GM19452 (cell line): Measurements from ENCODE around the gene EIF1AD.
"Not testable (repeated sequence)": the region's sequence is repeated elsewhere in the genome, so short reads cannot be mapped to it uniquely, and the experiment has no call there.

Source experiments
- ATAC-seq: cut with Tn5 transposase; IDR thresholded peaks from one replicate; pipeline ENCODE4 v1.9.1; 2021; ENCODE audit not compliant: unreplicated experiment

The EIF1AD gene

GRCh38 chr11:66022401-66023185 lies 20.6 kb upstream of the EIF1AD start:
- ATAC-seq = no peak

- ATAC-seq = no peak
These were observed 18.8 kb upstream of the EIF1AD start for GRCh38 chr11:66020618-66021357.

DNA sequence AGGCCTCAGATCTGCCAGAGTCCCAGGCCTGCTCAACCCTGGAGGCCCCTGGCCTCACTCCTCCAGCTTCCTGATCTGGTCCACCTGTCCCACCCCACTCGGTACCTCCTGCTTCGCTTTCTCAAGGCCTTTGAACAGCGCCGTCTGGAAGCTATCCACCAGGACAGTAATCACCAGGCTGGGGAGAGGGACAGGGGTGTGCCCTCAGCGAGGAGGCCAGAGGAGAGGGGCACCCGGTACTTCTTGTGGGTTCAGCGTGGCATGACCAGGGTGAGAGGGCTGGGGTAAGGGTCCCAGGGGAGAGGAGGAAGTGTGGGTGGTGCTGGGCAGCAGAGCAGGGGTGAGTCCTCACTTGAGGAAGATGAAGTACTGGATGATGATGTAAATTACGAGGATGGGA lies 18.3 kb upstream of the EIF1AD start:
- ATAC-seq = no peak

DNA sequence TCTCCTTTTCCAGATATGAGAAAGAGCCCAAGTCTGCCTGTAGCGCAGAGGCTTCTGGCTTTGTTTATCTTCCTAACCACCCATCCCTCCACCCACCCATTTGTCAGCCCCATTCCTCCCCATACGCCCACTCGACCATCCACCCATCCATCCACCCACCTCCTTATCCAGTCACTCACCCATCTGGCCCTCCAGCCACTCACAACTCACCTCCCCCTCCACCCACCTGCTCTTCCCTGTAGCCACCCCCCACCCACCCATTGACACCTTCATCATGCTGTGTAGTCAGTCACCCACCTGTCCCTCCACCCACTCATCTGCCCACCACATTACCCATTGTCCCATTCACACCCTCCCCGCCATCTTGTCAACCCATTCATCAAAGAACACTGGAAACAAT lies 15.4 kb upstream of the EIF1AD start:
- ATAC-seq = no peak

- ATAC-seq = no peak
These were observed 14.8 kb upstream of the EIF1AD start for GRCh38 chr11:66016793-66017177.

GRCh38 chr11:66015936-66016792 lies 14.2 kb upstream of the EIF1AD start:
- ATAC-seq = no peak

- no peak for ATAC-seq
These were observed 13.5 kb upstream of the EIF1AD start for GRCh38 chr11:66015454-66015881.

DNA sequence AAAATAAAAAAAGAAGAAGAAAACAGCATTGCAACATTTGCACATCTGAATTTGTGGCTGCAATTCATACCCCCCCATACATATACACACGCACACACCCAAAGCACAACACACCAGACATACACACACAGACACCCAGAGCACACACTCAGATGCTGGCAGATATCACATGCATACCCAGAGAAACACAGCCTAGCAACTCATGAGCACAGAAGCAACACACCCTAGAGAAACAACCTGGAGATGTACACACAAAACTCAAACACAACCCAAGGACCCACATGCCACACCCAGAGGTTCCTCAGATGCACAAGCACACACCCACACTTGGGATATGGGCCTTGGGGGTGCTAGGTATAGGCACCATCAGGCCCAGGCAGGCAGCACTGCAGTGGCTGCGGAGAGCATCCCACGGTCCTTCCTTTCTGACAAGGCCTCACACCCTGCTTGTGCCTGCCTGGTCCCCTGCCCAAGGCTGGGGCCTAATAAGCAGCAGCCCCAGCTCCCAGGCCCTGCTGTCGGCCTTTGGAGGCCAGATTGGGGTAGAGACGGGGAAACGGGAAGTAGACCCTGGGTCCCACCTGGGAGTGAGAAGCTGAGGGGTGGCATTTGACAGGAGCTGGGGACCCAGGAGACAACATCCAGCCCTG lies 13.0 kb upstream of the EIF1AD start:
- no peak for ATAC-seq

DNA sequence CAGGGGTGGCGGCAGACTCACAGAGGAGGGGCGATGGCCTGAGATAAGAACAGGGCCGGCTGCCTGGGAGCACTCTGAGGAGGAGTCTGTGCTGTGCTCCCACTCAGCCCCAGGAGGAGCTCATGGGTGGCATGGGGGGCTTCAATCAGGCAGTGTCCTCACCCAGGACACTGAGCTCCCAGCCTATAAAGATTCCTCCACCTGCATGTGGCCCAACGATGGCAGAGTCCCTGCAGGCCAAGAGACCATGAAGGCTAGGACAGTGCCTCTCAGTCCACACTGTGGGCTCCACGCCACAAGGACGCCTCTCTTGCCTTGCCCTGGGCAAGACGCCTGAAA lies 11.8 kb upstream of the EIF1AD start:
- ATAC-seq = no peak

DNA sequence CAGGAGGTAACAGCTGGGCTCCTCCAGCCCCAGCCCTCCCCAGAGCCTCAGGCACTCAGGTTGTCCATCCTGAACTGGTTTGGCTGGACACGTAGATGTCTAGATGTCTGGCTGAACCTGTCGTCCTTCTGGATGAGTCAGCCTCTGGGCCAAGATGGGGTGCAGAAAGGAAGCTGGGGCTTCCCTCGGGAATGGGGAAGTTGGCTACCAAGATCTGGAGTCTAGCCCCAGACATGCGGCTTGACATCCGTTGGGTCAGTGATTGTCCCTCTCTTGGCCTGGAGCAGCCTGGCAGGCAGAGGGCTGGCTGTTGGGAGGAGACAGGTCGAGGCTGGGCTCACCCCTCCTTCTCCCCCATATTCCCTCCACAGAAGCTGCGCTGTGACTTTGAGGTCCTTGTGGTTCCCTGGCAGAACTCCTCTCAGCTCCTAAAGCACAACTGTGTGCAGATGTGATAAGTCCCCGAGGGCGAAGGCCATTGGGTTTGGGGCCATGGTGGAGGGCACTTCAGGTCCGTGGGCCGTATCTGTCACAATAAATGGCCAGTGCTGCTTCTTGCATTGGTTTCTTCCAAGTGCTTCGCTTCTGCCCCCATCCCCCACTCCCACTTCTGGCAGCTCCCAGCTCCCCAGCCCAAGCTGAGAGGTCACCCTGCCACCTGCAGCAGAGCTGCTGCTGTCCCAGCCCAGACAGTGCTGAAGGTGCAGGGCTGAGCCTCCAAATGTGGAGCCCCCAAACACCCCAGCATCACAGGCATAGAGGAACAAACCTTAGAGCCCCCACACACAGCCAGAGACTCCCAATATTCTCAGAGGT lies 11.2 kb upstream of the EIF1AD start:
- no peak for ATAC-seq

DNA sequence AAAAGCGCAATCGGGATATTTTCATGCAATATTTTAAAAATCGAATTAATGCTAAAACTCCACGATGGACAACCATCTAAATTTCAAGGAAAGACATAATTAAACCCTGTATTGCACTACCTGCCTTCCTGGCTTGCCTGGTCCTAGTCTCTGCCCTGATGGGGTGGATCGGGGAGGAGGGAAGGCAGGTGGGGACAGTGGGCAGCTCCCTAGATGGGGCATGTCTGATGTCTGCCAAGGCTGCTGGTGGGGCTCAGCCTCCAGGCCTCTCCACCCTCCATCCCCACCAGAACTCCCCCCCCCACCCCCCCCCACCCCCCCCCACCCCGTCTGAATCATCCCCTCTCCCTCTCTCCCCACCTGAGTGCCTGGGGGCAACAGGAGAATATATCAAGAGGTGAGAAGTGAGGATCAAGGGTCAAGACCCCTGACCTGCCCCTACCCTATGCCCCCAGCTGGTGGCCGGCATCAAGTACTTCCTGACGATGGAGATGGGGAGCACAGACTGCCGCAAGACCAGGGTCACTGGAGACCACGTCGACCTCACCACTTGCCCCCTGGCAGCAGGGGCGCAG lies 10.5 kb upstream of the EIF1AD start:
- no peak for ATAC-seq

GRCh38 chr11:66011785-66012303 lies 9.9 kb upstream of the EIF1AD start, which contains the start of gene CST6:
CST6 (plus strand) TSS chr11:66012008; CDS start chr11:66012045, 37 bp downstream.
- no peak for ATAC-seq

- no peak for ATAC-seq
These were observed 9.4 kb upstream of the EIF1AD start for GRCh38 chr11:66011239-66011784.

DNA sequence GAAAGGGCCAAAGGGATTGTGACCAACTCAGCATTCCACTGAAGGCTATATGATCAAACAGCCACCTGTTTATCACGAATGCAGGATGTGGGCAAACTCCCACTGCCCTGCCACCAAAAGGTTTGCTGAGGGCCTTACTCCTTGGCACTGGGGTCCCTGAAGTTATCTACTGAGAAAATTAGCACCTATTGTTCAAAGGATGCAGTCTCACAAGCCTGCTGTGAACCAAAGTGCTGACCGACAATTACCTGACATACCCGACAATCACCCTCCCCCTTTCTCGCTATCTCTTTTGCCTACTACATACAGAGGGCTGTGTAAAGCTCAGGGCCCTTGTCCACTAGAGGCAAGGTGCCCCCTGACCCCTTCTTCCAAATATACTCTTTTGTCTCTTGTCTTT lies 8.1 kb upstream of the EIF1AD start:
- ATAC-seq = not testable (repeated sequence)

DNA sequence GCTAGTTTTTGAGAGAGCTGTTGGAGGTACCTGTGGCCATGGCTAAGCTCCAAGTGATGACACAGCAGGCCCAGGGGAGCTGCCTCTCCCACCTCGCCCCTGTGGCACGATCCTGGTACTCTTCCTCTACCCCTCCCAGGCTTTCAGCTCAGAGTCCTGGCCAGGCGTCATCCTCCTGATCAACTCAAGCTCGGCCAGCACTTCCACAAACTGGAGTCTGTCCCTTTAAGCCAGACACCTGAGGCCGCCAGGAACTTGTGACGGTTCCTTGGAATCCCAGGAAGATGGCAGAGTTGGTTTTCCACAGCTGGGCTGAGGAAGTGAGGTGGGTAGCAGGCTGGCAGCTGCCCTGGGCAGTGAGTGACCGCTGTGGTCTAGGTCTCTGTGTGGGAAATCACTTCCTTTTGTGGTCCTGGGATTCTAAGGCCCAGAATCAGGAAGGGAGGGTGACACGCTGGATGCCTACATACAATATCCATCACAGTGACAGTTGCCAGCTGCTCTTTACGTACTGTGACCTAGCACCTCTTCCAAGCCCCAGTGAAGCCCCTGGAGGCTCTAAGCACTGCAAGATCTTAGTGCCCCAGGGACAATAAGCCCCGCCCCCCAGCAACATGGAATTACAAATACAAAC lies 6.6 kb upstream of the EIF1AD start:
- ATAC-seq = no peak

DNA sequence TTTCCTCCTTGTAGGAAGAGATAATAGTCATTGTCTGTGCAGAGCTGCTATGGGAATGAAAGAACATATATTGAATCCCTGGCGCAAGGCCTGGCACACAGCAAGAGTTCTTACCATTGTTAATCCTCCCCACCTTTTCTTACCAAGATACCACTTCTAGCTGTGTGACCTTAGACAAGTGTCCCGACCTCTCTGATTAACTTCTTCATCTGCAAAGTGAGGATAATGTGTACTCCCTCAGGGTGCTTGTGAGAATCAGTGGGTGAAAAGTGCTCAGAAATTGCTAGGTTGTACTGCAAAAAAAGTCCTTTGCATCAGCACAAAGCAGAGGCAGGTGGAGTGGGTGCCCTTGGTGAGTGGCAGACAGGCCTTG lies 6.1 kb upstream of the EIF1AD start:
- no peak for ATAC-seq

DNA sequence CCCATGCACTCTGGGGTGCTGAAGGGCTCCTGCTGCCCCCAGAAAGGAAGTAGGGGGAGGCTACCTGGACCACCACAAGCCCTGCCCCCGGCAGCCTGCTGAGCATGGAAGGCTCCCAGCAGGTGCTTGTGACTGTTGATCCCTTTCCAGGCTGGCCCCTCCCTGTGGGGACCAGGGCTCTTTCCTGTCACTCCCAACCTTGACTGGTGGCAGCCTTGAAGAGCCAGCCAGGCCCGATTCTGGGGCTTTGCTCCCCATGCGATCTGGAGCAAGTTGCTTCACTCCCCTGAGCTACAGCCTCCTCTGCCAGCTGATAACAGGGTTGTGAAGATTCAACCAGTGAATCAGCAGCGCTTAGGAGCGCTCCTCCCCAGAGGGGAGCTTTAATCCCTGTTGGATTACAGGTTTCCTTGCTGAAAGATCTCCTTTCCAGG lies 5.3 kb upstream of the EIF1AD start:
- no peak for ATAC-seq

DNA sequence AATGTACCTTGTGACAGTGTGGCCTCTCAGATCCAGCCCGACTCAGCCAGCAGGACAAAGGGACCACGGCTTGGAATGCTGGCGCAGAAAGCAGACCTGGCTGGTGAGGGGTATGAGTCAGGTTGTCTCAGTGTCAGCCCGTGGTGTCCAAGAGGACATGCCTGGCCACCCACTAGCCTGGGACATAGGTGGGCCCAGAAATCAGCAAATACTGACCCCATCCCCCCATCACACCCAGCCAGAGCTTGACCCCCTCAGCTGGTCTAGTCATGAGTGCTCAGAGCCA lies 4.9 kb upstream of the EIF1AD start:
- no peak for ATAC-seq
